SH-SY5Y (cell line): ENCODE measurements around the gene FAM78A.

Source experiments
- GATA2 ChIP-seq: IDR thresholded peaks from 2 replicates; pipeline ENCODE4 v1.6.1; 2011; ENCODE audit warnings: mild to moderate bottlenecking, low read depth, low read length
- GATA3 ChIP-seq: IDR thresholded peaks from 2 replicates; pipeline ENCODE4 v1.6.1; 2011; ENCODE audit warnings: low read depth, mild to moderate bottlenecking, low read length, moderate library complexity

DNA sequence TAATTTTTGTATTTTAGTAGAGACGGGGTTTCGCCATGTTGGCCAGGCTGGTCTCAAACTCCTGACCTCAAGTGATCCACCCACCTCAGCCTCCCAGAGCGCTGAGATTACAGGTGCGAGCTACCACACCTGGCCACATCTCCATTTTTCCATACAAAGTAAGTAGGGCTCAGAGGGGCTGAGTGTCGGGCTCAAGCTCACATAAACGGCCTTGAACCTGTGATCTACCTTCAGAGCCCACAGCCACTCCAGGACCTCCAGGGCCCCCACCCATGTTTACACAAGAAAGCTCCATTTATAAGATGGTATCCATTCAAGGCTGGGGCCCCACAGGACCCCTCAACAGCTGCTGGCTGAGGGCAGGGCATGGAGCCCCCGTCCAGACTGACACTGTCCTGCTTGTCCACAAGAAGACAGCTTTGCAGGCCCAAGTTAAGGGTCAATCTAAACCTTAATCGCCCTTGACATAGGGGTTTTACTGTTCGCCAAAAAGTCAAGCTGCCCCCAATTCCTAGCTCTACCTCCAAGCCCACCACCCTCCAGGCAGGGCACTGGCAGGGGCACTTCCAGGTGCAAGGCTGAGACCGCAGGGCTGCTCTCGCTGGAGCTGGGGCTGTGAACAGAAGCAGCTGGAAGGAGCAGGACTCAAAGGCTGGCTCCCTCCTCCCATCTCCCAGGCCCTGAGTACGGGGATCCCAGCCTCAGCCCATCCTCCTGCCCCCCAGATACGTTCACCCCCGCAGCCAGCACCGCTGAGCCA lies 18.9 kb downstream of the FAM78A start:
- TF ChIP-seq GATA3: no peak
- no peak for TF ChIP-seq GATA2
